Vagina (tissue), 2 donors: ENCODE data around the gene MMP11. TPM values are rescaled to one million over a fixed set of nuclear protein-coding genes. Genes with fewer than 3 reads are reported as not detected.

Experiments used
- DNase-seq, 2 donors: peaks; one replicate each; pipeline ENCODE4 v3.0.0-alpha.2; 2017; ENCODE audit errors: extremely low spot score in 2 of 2
- H3K27ac ChIP-seq: fragments of 200-600 bp; sonication (generic); one replicate; pipeline ENCODE4 v1.5.1; 2019
- H3K27me3 ChIP-seq: fragments of 200-600 bp; sonication (generic); one replicate; pipeline ENCODE4 v1.5.1; 2019
- H3K36me3 ChIP-seq, 2 donors: fragments of 200-600 bp; sonication (generic); one replicate each; pipeline ENCODE4 v1.5.1; 2017 to 2019
- H3K4me1 ChIP-seq: fragments of 200-600 bp; sonication (generic); one replicate; pipeline ENCODE4 v1.5.1; 2019
- H3K4me3 ChIP-seq, 2 donors: fragments of 200-600 bp; sonication (generic); 1 replicate in 1 of 2; 2 replicates in 1 of 2; pipeline ENCODE4 v1.5.1; 2016 to 2019
- H3K9me3 ChIP-seq: fragments of 200-600 bp; sonication (generic); one replicate; pipeline ENCODE4 v1.5.1; 2019
- CTCF ChIP-seq, 3 experiments: fragments of 450-650 bp in 2 of 3; fragments of 200-600 bp in 1 of 3; sonication (generic) in 1 of 3; IDR thresholded peaks; one replicate each; pipeline ENCODE4 v1.5.1; 2017 to 2019; ENCODE audit warnings: antibody characterized with exemption in 3 of 3, mild to moderate bottlenecking in 2 of 3, moderate library complexity in 2 of 3
- POLR2A ChIP-seq, 2 donors: fragments of 450-650 bp; IDR thresholded peaks; one replicate each; pipeline ENCODE4 v1.6.1; 2017; ENCODE audit warnings: antibody characterized with exemption in 2 of 2, mild to moderate bottlenecking in 2 of 2, moderate library complexity in 2 of 2
- POLR2AphosphoS5 ChIP-seq, 2 donors: sonication (generic); formaldehyde crosslinking; IDR thresholded peaks; one replicate each; pipeline ENCODE4 v1.9.0; 2017; ENCODE audit warnings: antibody characterized with exemption in 2 of 2, mild to moderate bottlenecking in 2 of 2, low read depth in 1 of 2; ENCODE audit not compliant: insufficient read depth in 1 of 2
- intact Hi-C: fragments of 100-400 bp; cut with DNase I; formaldehyde crosslinking; loops from one replicate; pipeline ENCODE4 v1.15.1; 2023
- total RNA-seq: library from RNA; depleted of rRNA; stranded (reverse); fragments of >200 nt; gene quantifications from one replicate; pipeline ENCODE4 v1.2.3, GENCODE V29; 2016

The MMP11 gene
- total RNA-seq, 1 donor from 2014 or later = 6.4 TPM

- H3K4me3 ChIP-seq = no peak overlapping the region
- intact Hi-C loops = no loop called here
- TF ChIP-seq CTCF (IDR thresholded peaks at IDR 0.05) = no peak
- TF ChIP-seq POLR2AphosphoS5 (IDR thresholded peaks at IDR 0.05; ENCODE audit: insufficient read depth in 1 of 2, low read depth in 1 of 2) = no peak
- TF ChIP-seq POLR2A (IDR thresholded peaks at IDR 0.05) = no peak
- H3K27me3 ChIP-seq = no peaks in the 10 kb centered on the region
- H3K9me3 ChIP-seq = no peaks in the 10 kb centered on the region
- peaks cover 19% of the 10 kb centered on the region for H3K4me1 ChIP-seq
- H3K36me3 ChIP-seq = no peaks in the 10 kb centered on the region
- no peak for DNase-seq
- no peak overlapping the region for H3K27ac ChIP-seq
These were observed 19.3 kb upstream of the MMP11 start for GRCh38 chr22:23753385-23753784.

- no peak for DNase-seq
- Histone ChIP-seq H3K9me3 (no peaks in the 10 kb centered on the region), H3K4me1 (peaks cover 19% of the 10 kb centered on the region), H3K4me3 (no peak within 1 kb of the TSS), H3K27me3 (no peaks in the 10 kb centered on the region), H3K27ac (no peak within 1 kb of the TSS), H3K36me3 (no peaks in the 10 kb centered on the region)
- intact Hi-C loops = no loop called here
- no peak for TF ChIP-seq POLR2AphosphoS5 (IDR thresholded peaks at IDR 0.05; ENCODE audit: insufficient read depth in 1 of 2, low read depth in 1 of 2)
- no peak for TF ChIP-seq CTCF (IDR thresholded peaks at IDR 0.05)
- no peak for TF ChIP-seq POLR2A (IDR thresholded peaks at IDR 0.05)
These were observed 18.3 kb upstream of the MMP11 start, which contains the start of gene VPREB3 for GRCh38 chr22:23754220-23754919. Gene VPREB3 (minus strand): TSS chr22:23754425. CDS start chr22:23754363, 62 bp downstream.

DNA sequence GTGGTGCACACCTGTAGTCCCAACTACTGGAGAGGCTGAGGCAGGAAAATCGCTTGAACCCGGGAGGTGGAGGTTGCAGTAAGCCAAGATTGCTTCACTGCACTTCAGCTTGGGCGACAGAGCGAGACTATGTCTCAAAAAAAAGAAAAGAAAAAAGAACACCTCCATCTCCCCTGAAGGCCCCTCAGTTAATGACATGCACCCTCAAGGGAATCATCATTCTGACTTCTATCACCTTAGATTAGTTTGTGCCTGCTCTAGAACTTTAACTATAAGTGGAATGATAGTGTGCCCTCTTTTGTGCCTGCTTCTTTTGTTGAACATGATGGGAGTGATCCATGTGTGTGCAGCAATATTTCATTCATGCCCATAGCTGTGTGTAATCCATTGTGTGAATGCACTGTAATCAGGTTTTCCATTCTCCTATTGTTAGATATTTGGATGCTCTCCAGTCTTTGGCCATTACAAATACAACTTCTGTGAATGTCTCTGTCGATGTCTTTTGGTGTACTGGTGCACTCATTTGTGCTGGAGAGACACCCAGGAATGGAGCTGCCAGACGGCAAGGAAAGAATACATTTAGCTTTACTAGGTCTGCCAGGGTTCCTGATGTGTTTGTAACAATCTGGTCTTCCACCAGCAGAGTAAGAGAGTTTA is 17.5 kb upstream of the MMP11 start:
- Histone ChIP-seq H3K9me3 (no peaks in the 10 kb centered on the region), H3K27ac (no peak overlapping the region), H3K4me3 (no peak overlapping the region), H3K36me3 (no peaks in the 10 kb centered on the region), H3K4me1 (peaks cover 13% of the 10 kb centered on the region), H3K27me3 (no peaks in the 10 kb centered on the region)
- no peak for DNase-seq
- TF ChIP-seq POLR2A (IDR thresholded peaks at IDR 0.05) = no peak
- TF ChIP-seq CTCF (IDR thresholded peaks at IDR 0.05) = no peak
- TF ChIP-seq POLR2AphosphoS5 (IDR thresholded peaks at IDR 0.05; ENCODE audit: insufficient read depth in 1 of 2, low read depth in 1 of 2) = no peak
- intact Hi-C loops = no loop called here

DNA sequence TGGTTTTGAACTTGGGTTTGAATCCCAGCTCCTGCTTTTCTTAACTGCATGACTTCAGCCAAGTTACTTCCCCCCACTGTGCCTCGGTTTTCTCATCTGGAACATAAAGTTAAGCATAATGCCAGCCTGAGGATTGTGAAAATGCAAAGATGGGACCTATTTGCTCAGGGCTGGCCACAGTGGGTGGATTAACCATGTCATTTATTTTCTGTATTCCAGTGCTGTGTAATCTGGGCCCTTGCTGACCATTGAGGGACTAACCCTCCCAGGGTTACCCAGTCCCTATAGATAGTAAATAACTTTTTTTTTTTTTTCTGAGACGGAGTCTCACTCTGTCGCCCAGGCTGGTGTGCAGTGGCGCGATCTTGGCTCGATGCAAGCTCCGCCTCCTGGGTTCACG is 16.9 kb upstream of the MMP11 start:
- H3K36me3 ChIP-seq = no peaks in the 10 kb centered on the region
- H3K27ac ChIP-seq = no peak overlapping the region
- peaks cover 8% of the 10 kb centered on the region for H3K4me1 ChIP-seq
- no peak for DNase-seq
- intact Hi-C loops = no loop called here
- TF ChIP-seq POLR2AphosphoS5 (IDR thresholded peaks at IDR 0.05; ENCODE audit: insufficient read depth in 1 of 2, low read depth in 1 of 2) = no peak
- no peak for TF ChIP-seq POLR2A (IDR thresholded peaks at IDR 0.05)
- TF ChIP-seq CTCF (IDR thresholded peaks at IDR 0.05) = no peak
- no peaks in the 10 kb centered on the region for H3K27me3 ChIP-seq
- no peak overlapping the region for H3K4me3 ChIP-seq
- H3K9me3 ChIP-seq = no peaks in the 10 kb centered on the region

DNA sequence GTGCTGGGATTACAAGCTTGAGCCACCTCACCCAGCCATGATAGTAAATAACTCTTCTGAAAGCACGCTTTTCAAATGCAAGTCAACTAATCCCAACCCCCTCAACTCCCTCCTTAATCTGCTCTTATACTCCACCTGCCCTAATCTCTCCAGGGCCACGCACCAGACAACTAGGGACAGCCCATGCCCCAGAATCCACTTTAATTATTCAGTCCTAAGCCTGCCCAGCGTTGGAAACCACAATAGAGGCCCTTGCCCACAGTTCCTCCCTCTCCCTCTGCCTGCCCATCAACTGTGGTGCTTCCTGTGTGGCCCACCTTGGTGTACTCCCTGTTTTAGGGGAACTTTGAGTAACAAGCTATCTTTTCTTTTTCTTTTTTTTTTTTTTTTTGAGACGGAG is 15.8 kb upstream of the MMP11 start:
- intact Hi-C loops = no loop called here
- no peak overlapping the region for H3K27ac ChIP-seq
- no peaks in the 10 kb centered on the region for H3K27me3 ChIP-seq
- no peaks in the 10 kb centered on the region for H3K9me3 ChIP-seq
- no peak for DNase-seq
- peaks cover under 1% of the 10 kb centered on the region for H3K4me1 ChIP-seq
- no peaks in the 10 kb centered on the region for H3K36me3 ChIP-seq
- H3K4me3 ChIP-seq = no peak overlapping the region
- no peak for TF ChIP-seq POLR2A (IDR thresholded peaks at IDR 0.05)
- TF ChIP-seq POLR2AphosphoS5 (IDR thresholded peaks at IDR 0.05; ENCODE audit: insufficient read depth in 1 of 2, low read depth in 1 of 2) = no peak
- TF ChIP-seq CTCF (IDR thresholded peaks at IDR 0.05) = no peak
